T47D (cell line): ENCODE measurements around the gene OR4K15.
A peak's percentile ranks its signal among the peaks of the same experiment; 100 is the strongest.
"Not testable (repeated sequence)": the region's sequence is repeated elsewhere in the genome, so short reads cannot be mapped to it uniquely, and the experiment has no call there.

Source experiments
- DNase-seq, 2 experiments: peaks; one replicate each; pipeline versions ENCODE4 v3.0.0 to v3.0.0-alpha.2; 2011 to 2012; ENCODE audit warnings: low read depth in 1 of 2, low spot score in 1 of 2
- JUND ChIP-seq: IDR thresholded peaks from 2 replicates; pipeline ENCODE4 v1.6.1; 2012; ENCODE audit warnings: low read depth
- in situ Hi-C: cut with HindIII; loops from 2 replicates; pipeline ENCODE4 v1.10.0; 2016; ENCODE audit warnings: low sequenced_read_pairs, low pct_unique_long_range_greater_than_20kb

The OR4K15 gene

GRCh38 chr14:19975291-19975690 is at the start of gene OR4K15:
Gene OR4K15, plus strand, starts transcription at chr14:19975591. Its CDS starts 0 bp downstream, at chr14:19975591.
- in situ Hi-C loops, result no loop called here
- DNase-seq, result no peak
- TF ChIP-seq JUND, result no peak

- TF ChIP-seq JUND, result no peak
- in situ Hi-C loops, result no loop called here
- DNase-seq, result no peak
Observed at GRCh38 chr14:19930617-19931016, 44.8 kb upstream of the OR4K15 start, which contains the start of gene OR4K1. Gene OR4K1, plus strand, starts transcription at chr14:19930917. Its CDS starts 4,750 bp downstream, at chr14:19935667.

- TF ChIP-seq JUND, result no peak
- in situ Hi-C loops, result no loop called here
- no peak for DNase-seq
Observed at GRCh38 chr14:19941668-19942067, 33.7 kb upstream of the OR4K15 start.

GRCh38 chr14:19947413-19948090 is 27.8 kb upstream of the OR4K15 start:
- in situ Hi-C loops, result no loop called here
- DNase-seq, result peak; percentile 1 to 27
- TF ChIP-seq JUND, result no peak

GRCh38 chr14:19949218-19949617 is 26.2 kb upstream of the OR4K15 start:
- in situ Hi-C loops, result no loop called here
- DNase-seq, result no peak
- TF ChIP-seq JUND, result no peak

- DNase-seq, in situ Hi-C loops: not testable (repeated sequence)
Observed at GRCh38 chr14:19969735-19970134, 5.7 kb upstream of the OR4K15 start.

- DNase-seq, result no peak
- TF ChIP-seq JUND, result no peak
- in situ Hi-C loops, result no loop called here
Observed at GRCh38 chr14:19974844-19975243, 547 bp upstream of the OR4K15 start.

- TF ChIP-seq JUND, result no peak
- in situ Hi-C loops, result no loop called here
- no peak for DNase-seq
Observed at GRCh38 chr14:19993438-19993837, 18.0 kb downstream of the OR4K15 start.

GRCh38 chr14:20001863-20002262 is 26.5 kb downstream of the OR4K15 start, which contains the start of gene OR4Q2:
Gene OR4Q2, plus strand, starts transcription at chr14:20002163.
- no peak for TF ChIP-seq JUND
- DNase-seq, result no peak
- in situ Hi-C loops, result no loop called here

GRCh38 chr14:20002319-20002718 is 26.9 kb downstream of the OR4K15 start:
- TF ChIP-seq JUND, result no peak
- in situ Hi-C loops, result no loop called here
- DNase-seq, result no peak

- no peak for DNase-seq
- TF ChIP-seq JUND, result no peak
- in situ Hi-C loops, result no loop called here
Observed at GRCh38 chr14:20008156-20008555, 32.8 kb downstream of the OR4K15 start.

- DNase-seq, result no peak
- in situ Hi-C loops, result no loop called here
- no peak for TF ChIP-seq JUND
Observed at GRCh38 chr14:20019257-20019865, 44.0 kb downstream of the OR4K15 start, which contains the start of gene OR4K14. Gene OR4K14, minus strand, starts transcription at chr14:20019307. Its CDS starts 4,114 bp downstream, at chr14:20015193.
